ENCODE results near the gene PROM1.

Gene PROM1

GRCh38 chr4:15938182-15938581 is 145.6 kb downstream of the PROM1 start:
- no peak for DNase-seq

DNA sequence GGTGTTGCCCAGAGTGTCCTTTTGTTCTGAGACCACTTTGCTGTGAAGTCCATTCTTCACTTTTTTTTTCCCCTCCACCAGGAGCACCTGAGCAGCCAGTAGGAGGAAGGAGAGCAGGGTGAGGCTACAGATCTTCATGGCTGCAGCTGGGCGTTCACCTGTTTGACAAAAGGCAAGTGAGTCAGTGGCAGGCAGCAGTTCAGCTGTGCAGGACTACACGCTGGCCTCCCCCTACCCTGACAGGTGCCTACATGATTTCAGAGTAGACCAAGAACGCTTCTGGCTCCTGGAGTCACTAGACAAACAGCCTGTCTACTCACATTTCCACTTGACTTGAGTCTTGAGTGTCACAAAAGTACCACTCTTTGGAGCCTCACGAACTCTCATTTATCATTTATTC is 147.3 kb downstream of the PROM1 start:
- no peak for DNase-seq

GRCh38 chr4:15935504-15936402 is 148.1 kb downstream of the PROM1 start:
- no peak for DNase-seq

DNA sequence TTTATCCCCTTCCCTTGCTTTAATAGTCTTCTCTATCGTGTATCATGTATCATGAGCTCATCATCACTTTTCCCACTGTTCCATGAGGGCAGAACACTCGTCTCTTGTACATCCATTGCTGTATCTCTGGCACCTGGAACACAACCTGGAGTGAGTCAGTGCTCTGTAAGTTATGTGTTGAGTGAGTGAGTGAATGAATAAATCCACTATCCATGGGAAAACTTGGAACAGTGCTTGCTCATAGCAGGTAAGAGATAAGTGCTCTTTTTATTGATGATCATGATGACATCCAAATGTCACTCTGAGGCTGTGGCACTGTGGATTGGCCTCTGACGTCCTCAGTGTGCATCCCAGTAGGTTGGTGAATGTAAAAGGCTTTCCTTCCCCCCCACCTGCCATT is 149.6 kb downstream of the PROM1 start:
- no peak for DNase-seq

GRCh38 chr4:15931451-15932210 is 152.2 kb downstream of the PROM1 start:
- DNase-seq, result no peak

DNA sequence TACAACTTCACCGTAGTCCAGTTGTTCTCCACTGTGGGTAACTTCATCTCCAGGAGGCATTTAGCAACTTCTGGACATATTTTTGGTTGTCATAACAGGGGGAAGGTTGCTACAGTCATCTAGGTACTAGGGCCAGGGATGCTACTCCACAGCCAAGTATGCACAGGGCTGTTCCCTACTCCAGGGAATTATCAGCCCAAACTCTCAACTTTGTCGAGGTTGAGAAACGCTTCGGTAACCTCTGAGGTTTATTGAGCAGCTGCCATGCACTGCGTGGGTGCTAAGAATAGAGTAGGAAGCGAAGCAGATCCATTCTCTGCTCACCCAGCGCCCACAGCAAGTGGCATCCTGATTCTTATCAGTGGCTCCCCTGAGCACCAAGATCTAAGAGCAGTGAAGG is 153.5 kb downstream of the PROM1 start:
- no peak for DNase-seq

DNA sequence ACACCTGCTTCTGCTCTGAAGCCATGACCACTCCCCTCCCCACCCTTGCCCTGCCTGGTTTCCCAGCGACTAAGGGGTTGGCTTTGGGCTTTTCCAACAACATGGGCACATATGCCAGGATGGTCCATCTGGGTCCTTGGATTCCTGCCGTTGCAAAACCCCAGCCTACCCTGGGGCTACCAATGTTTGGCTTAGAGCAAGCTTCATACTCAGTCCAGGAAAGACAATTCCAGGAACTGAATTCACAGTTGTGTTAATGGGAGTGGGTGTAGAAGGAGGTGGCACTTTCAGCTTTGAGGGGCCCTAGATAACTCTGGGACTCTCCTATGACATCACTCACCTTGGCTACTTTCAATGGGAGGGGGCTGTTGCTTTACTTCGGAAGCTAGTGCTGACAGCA is 154.3 kb downstream of the PROM1 start:
- no peak for DNase-seq

DNA sequence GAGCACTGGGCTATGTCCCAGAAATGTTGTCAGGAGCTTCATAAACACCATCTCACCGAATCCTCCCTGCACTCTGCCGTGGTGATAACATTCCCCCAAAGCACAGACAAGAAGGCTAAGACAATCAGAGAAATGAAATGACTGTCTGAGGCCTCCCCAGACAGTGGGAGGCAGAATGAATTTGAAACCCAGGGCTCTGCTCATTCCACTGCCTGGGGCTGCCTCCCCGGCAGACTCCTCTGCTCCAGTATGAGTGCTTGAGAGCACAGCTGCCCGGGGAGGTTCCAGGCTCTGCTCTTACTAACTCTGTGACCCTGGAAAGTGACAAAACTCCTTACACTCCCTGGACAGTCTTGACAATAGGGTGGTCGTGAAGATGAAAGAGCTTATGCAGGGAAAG is 154.9 kb downstream of the PROM1 start:
- DNase-seq, result no peak

GRCh38 chr4:15926486-15926885 is 157.3 kb downstream of the PROM1 start:
- DNase-seq, result no peak

DNA sequence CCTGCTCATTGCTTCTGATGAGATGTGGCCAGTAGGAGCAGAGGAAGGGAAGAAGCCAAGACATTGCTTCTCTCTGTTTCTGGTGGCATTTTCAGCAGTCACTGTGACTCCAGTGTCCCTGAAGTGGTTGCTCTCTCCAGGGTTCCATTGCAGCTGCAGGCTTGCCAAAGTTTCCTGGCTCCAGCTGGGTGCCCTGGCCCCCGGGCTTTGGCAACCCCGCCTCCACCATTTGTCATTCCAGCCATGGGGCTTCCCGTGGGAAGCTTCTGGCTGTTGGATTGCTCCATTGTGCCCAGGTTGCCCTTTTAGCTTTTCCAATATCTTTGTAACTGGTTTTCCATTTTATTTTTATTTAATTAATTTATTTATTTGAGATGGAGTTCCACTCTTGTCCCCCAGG is 158.0 kb downstream of the PROM1 start:
- no peak for DNase-seq

- no peak for DNase-seq
Observed at GRCh38 chr4:15921592-15921932, 162.3 kb downstream of the PROM1 start.

GRCh38 chr4:15920723-15921591 is 162.9 kb downstream of the PROM1 start:
- DNase-seq, result no peak

DNA sequence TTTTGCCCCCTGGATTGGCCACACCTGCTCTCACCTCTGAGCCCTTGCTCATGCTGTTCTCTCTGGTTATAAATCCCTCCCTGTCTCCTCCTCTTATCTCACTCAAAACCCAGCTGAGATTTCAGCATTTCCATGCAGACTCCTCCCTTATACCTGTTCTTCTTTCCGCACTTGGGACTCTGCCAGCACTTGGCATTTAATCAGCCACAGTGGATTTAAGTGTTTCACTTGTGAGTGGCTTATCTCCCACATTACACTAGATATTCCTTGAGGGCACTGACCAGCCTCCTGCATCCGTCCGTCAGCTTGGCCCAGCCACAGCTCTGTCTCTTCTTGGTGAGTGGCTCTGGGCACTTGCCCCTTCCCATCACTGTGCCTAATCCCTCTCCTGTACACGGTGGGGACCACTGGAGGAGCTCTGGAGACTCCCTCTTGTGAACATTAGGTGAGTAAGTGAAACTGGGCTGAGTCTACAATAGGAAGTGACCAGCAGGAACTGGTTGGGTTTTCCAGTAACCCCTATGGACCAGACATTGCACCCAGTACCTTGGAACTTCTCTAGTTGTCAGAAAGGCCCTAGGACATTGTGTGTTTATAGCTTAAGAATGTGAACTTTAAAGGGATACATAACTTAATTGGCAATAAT is 165.2 kb downstream of the PROM1 start:
- no peak for DNase-seq

All from NCI-H1930 (cell line).